Tongue (tissue), 2 donors: ENCODE results near the gene NUDT4B. TPM values are rescaled to one million over a fixed set of nuclear protein-coding genes. Genes with fewer than 3 reads are reported as not detected.
"Not testable (repeated sequence)": the region's sequence is repeated elsewhere in the genome, so short reads cannot be mapped to it uniquely, and the experiment has no call there.

Experiments
- DNase-seq: peaks from one replicate; pipeline ENCODE4 v3.0.0-alpha.2; 2015
- total RNA-seq: library from RNA; depleted of rRNA; stranded (reverse); fragments of >200 nt; gene quantifications from one replicate; pipeline ENCODE4 v1.2.3, GENCODE V29; 2014

Gene NUDT4B
- total RNA-seq, 1 donor from 2014 or later: 54.2 TPM

GRCh38 chr1:148738667-148739066 is 9.9 kb upstream of the NUDT4B start:
- DNase-seq: not testable (repeated sequence)

- DNase-seq: not testable (repeated sequence)
Observed at GRCh38 chr1:148743200-148743599, 5.4 kb upstream of the NUDT4B start.

- DNase-seq: not testable (repeated sequence)
Observed at GRCh38 chr1:148743726-148744720, 4.6 kb upstream of the NUDT4B start.

- not testable (repeated sequence) for DNase-seq
Observed at GRCh38 chr1:148749335-148749681, 734 bp downstream of the NUDT4B start.

GRCh38 chr1:148756231-148756630 is 7.7 kb downstream of the NUDT4B start:
- not testable (repeated sequence) for DNase-seq

- not testable (repeated sequence) for DNase-seq
Observed at GRCh38 chr1:148757446-148757845, 8.9 kb downstream of the NUDT4B start.

- not testable (repeated sequence) for DNase-seq
Observed at GRCh38 chr1:148758412-148758811, 9.8 kb downstream of the NUDT4B start.

GRCh38 chr1:148758925-148759324 is 10.4 kb downstream of the NUDT4B start:
- DNase-seq: not testable (repeated sequence)

GRCh38 chr1:148759749-148760148 is 11.2 kb downstream of the NUDT4B start:
- not testable (repeated sequence) for DNase-seq

GRCh38 chr1:148760206-148760605 is 11.6 kb downstream of the NUDT4B start:
- not testable (repeated sequence) for DNase-seq

GRCh38 chr1:148761360-148761759 is 12.8 kb downstream of the NUDT4B start:
- DNase-seq: not testable (repeated sequence)

GRCh38 chr1:148765238-148766019 is 16.9 kb downstream of the NUDT4B start:
- not testable (repeated sequence) for DNase-seq

GRCh38 chr1:148768541-148768940 is 20.0 kb downstream of the NUDT4B start:
- DNase-seq: not testable (repeated sequence)

- DNase-seq: not testable (repeated sequence)
Observed at GRCh38 chr1:148769495-148769894, 20.9 kb downstream of the NUDT4B start.

GRCh38 chr1:148773690-148774089 is 25.1 kb downstream of the NUDT4B start:
- not testable (repeated sequence) for DNase-seq

- DNase-seq: not testable (repeated sequence)
Observed at GRCh38 chr1:148774102-148774501, 25.5 kb downstream of the NUDT4B start.

GRCh38 chr1:148775263-148775662 is 26.7 kb downstream of the NUDT4B start:
- not testable (repeated sequence) for DNase-seq

- not testable (repeated sequence) for DNase-seq
Observed at GRCh38 chr1:148777649-148778048, 29.1 kb downstream of the NUDT4B start.

- not testable (repeated sequence) for DNase-seq
Observed at GRCh38 chr1:148780404-148780803, 31.8 kb downstream of the NUDT4B start.

GRCh38 chr1:148791543-148792099 is 43.0 kb downstream of the NUDT4B start:
- not testable (repeated sequence) for DNase-seq

GRCh38 chr1:148793762-148794332 is 45.3 kb downstream of the NUDT4B start:
- DNase-seq: not testable (repeated sequence)
